Endothelial cell of umbilical vein (primary cell): Measurements from ENCODE around the gene AUTS2. TPM values are rescaled to one million over a fixed set of nuclear protein-coding genes. Genes with fewer than 3 reads are reported as not detected.

Source experiments
- BruUV-seq: library from RNA; stranded (reverse); fragments of 400-500 nt; replicated peaks from 2 replicates; lab custom pipeline; 2021; lab: Mats Ljungman, UMichigan
- CTCF ChIA-PET: fragments of 300-600, 350-600 bp; sonication (Branson Sonifier 250); formaldehyde crosslinking; loops from one replicate; lab custom pipeline; 2021; ENCODE audit warnings: antibody characterized with exemption, inconsistent platforms; lab: Charles Lee
- POLR2A ChIA-PET: fragments of 300-600, 350-600 bp; sonication (Branson Sonifier 250); formaldehyde crosslinking; loops from one replicate; lab custom pipeline; 2021; ENCODE audit warnings: antibody characterized with exemption, inconsistent platforms; lab: Charles Lee
- DNase-seq: peaks from one replicate; pipeline ENCODE4 v3.0.0-alpha.2; 2011; ENCODE audit warnings: low read depth, low spot score
- FAIRE-seq: peaks from 2 replicates; lab custom pipeline; 2011; peaks lifted over from hg19 to GRCh38; lab: Jason Lieb, UNC
- H2AFZ ChIP-seq: 2 replicates; pipeline ENCODE4 v1.6.0; 2012; ENCODE audit warnings: low read depth, low read length, control low read depth, inconsistent platforms
- H3K27ac ChIP-seq: 2 replicates; pipeline ENCODE4 v1.5.1; 2011; ENCODE audit warnings: low read depth, mild to moderate bottlenecking, control low read depth, low read length, moderate library complexity; ENCODE audit not compliant: insufficient read depth
- H3K27me3 ChIP-seq, 2 experiments: 2 replicates each; pipeline versions ENCODE4 v1.6.0 to v1.6.1; 2011; ENCODE audit warnings: low read length in 2 of 2, mixed read lengths in 1 of 2; ENCODE audit not compliant: control insufficient read depth in 2 of 2, insufficient read depth in 2 of 2
- H3K36me3 ChIP-seq, 2 experiments: 2 replicates in 1 of 2; 3 replicates in 1 of 2; pipeline ENCODE4 v1.5.1; 2011; ENCODE audit warnings: low read length in 2 of 2, mild to moderate bottlenecking in 1 of 2, moderate library complexity in 1 of 2; ENCODE audit not compliant: control insufficient read depth in 2 of 2, insufficient read depth in 2 of 2; ENCODE audit errors: extremely low read depth in 1 of 2
- H3K4me1 ChIP-seq: 3 replicates; pipeline ENCODE4 v1.5.1; 2011; ENCODE audit warnings: mild to moderate bottlenecking, low read length; ENCODE audit not compliant: control insufficient read depth, insufficient read depth; ENCODE audit errors: extremely low read depth
- H3K4me2 ChIP-seq: 2 replicates; pipeline ENCODE4 v1.6.1; 2011; ENCODE audit warnings: low read length, control low read depth, mixed read lengths; ENCODE audit not compliant: insufficient read depth
- H3K4me3 ChIP-seq, 3 experiments: fragments of 200-600 bp in 1 of 3; sonication (generic), shearing (Covaris generic) in 1 of 3; replicated peaks in 1 of 3; 2 replicates each; pipeline ENCODE4 v1.5.1; 2011 to 2016; ENCODE audit warnings: control low read depth in 3 of 3, low read length in 3 of 3, mild to moderate bottlenecking in 2 of 3, inconsistent platforms in 1 of 3, low read depth in 1 of 3, moderate library complexity in 1 of 3; ENCODE audit not compliant: insufficient read depth in 1 of 3
- H3K79me2 ChIP-seq: 2 replicates; pipeline ENCODE4 v1.6.0; 2012; ENCODE audit warnings: low read length, inconsistent platforms; ENCODE audit not compliant: control insufficient read depth, insufficient read depth
- H3K9ac ChIP-seq: replicated peaks from 2 replicates; pipeline ENCODE3; 2011; ENCODE audit warnings: low read length, control low read depth; ENCODE audit not compliant: insufficient read depth; ENCODE audit errors: extremely low read depth
- H3K9me1 ChIP-seq: replicated peaks from 3 replicates; pipeline ENCODE4 v1.6.0; 2011; ENCODE audit warnings: mild to moderate bottlenecking, low read length; ENCODE audit not compliant: control insufficient read depth, insufficient read depth; ENCODE audit errors: extremely low read depth
- H3K9me3 ChIP-seq: replicated peaks from 2 replicates; pipeline ENCODE4 v1.5.1; 2012; ENCODE audit warnings: low read length, inconsistent platforms; ENCODE audit not compliant: control insufficient read depth, insufficient read depth
- H4K20me1 ChIP-seq: replicated peaks from 2 replicates; pipeline ENCODE3; 2011; ENCODE audit warnings: mild to moderate bottlenecking, low read length; ENCODE audit not compliant: control insufficient read depth, insufficient read depth; ENCODE audit errors: extremely low read depth
- EZH2 ChIP-seq: IDR thresholded peaks from 2 replicates; pipeline ENCODE4 v1.6.1; 2012; ENCODE audit warnings: borderline replicate concordance, low read depth, mild to moderate bottlenecking, moderate library complexity, low read length, inconsistent platforms; ENCODE audit not compliant: severe bottlenecking
- FOS ChIP-seq: IDR thresholded peaks from 2 replicates; pipeline ENCODE4 v1.6.1; 2011; ENCODE audit warnings: mild to moderate bottlenecking, low read length, moderate library complexity, borderline replicate concordance; ENCODE audit not compliant: insufficient read depth
- GATA2 ChIP-seq: IDR thresholded peaks from 2 replicates; pipeline ENCODE4 v1.7.0; 2011; ENCODE audit warnings: low read depth, mild to moderate bottlenecking, moderate library complexity, mixed read lengths, low read length; ENCODE audit not compliant: insufficient read length, insufficient read depth
- JUN ChIP-seq: IDR thresholded peaks from 2 replicates; pipeline ENCODE4 v1.6.1; 2011; ENCODE audit warnings: borderline replicate concordance, low read depth; ENCODE audit not compliant: insufficient read length, insufficient read depth
- MYC ChIP-seq: IDR thresholded peaks from one replicate; pipeline ENCODE4 v1.6.1; 2011; ENCODE audit warnings: mild to moderate bottlenecking, low read depth, low read length
- POLR2A ChIP-seq: IDR thresholded peaks from 2 replicates; pipeline ENCODE4 v1.6.1; 2012; ENCODE audit warnings: low read depth, mild to moderate bottlenecking, control low read depth, low read length
- POLR2AphosphoS5 ChIP-seq: IDR thresholded peaks from 2 replicates; pipeline ENCODE4 v1.6.1; 2012; ENCODE audit warnings: low read depth, mild to moderate bottlenecking, control low read depth, low read length, moderate library complexity; ENCODE audit not compliant: insufficient read depth
- dilution Hi-C: fragments of 300-500 bp; cut with MboI; formaldehyde crosslinking; loops from one replicate; pipeline ENCODE4 v1.15.0; 2019; ENCODE audit warnings: low sequenced_read_pairs; ENCODE audit not compliant: extremely low pct_ligation_motif_present
- intact Hi-C: fragments of 100-400 bp; cut with micrococcal nuclease; formaldehyde crosslinking; loops from one replicate; pipeline ENCODE4 v1.10.0; 2022
- polyA plus RNA-seq, 4 experiments: library from polyadenylated mRNA; depleted of rRNA in 3 of 4; stranded (reverse) in 3 of 4; unstranded in 1 of 4; fragments of >200 nt; gene quantifications; 2 replicates each; pipeline versions ENCODE4 v1.2.1 to v1.2.3, GENCODE V29; 2011 to 2012; ENCODE audit warnings: missing spikeins in 1 of 4
- total RNA-seq: library from RNA; stranded (reverse); gene quantifications from 2 replicates; pipeline ENCODE4 v1.2.3, GENCODE V29; 2021
- TF ChIP-seq, protein P1 (sequence below): IDR thresholded peaks from 2 replicates; pipeline ENCODE4 v1.6.1; 2011; ENCODE audit not compliant: insufficient read depth, insufficient read length
- TF ChIP-seq, protein P2 (sequence below), 2 donors: IDR thresholded peaks; 1 replicate in 1 of 2; 2 replicates in 1 of 2; pipeline ENCODE4 v1.5.1; 2011; ENCODE audit warnings: low read length in 2 of 2, mild to moderate bottlenecking in 2 of 2, moderate library complexity in 2 of 2, control low read depth in 1 of 2, inconsistent platforms in 1 of 2, low read depth in 1 of 2; ENCODE audit not compliant: insufficient read depth in 1 of 2; ENCODE audit errors: extremely low read depth in 1 of 2

The AUTS2 gene
- total and polyA plus RNA-seq, 2 donors (not counting 3 experiments of a cell fraction or from before 2014, with no cell fraction given) = 0.59 to 8.0 TPM

GRCh38 chr7:69957661-69958060 lies 359.4 kb downstream of the AUTS2 start:
- dilution Hi-C loops (no loop called here), intact Hi-C loops (no loop called here)
- no TSS peak for BruUV-seq
- Histone ChIP-seq H3K4me2 (no peak overlapping the region), H3K36me3 (no peaks in the 10 kb centered on the region), H3K9ac (no peak overlapping the region), H3K4me3 (no peak overlapping the region), H3K4me1 (no peaks in the 10 kb centered on the region), H3K9me1 (no peaks in the 10 kb centered on the region), H3K27me3 (no peaks in the 10 kb centered on the region), H3K79me2 (no peaks in the 10 kb centered on the region), H3K27ac (no peak overlapping the region), H2AFZ (no peak overlapping the region), H3K9me3 (peaks cover 3% of the 10 kb centered on the region), H4K20me1 (no peaks in the 10 kb centered on the region)
- CTCF ChIA-PET = no interaction called here
- no peak for FAIRE-seq
- POLR2A ChIA-PET = no interaction called here
- TF ChIP-seq, protein P1, sequence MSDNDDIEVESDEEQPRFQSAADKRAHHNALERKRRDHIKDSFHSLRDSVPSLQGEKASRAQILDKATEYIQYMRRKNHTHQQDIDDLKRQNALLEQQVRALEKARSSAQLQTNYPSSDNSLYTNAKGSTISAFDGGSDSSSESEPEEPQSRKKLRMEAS = no peak
- TF ChIP-seq POLR2AphosphoS5 = no peak
- no peak for TF ChIP-seq POLR2A
- TF ChIP-seq, protein P2, sequence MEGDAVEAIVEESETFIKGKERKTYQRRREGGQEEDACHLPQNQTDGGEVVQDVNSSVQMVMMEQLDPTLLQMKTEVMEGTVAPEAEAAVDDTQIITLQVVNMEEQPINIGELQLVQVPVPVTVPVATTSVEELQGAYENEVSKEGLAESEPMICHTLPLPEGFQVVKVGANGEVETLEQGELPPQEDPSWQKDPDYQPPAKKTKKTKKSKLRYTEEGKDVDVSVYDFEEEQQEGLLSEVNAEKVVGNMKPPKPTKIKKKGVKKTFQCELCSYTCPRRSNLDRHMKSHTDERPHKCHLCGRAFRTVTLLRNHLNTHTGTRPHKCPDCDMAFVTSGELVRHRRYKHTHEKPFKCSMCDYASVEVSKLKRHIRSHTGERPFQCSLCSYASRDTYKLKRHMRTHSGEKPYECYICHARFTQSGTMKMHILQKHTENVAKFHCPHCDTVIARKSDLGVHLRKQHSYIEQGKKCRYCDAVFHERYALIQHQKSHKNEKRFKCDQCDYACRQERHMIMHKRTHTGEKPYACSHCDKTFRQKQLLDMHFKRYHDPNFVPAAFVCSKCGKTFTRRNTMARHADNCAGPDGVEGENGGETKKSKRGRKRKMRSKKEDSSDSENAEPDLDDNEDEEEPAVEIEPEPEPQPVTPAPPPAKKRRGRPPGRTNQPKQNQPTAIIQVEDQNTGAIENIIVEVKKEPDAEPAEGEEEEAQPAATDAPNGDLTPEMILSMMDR (IDR thresholded peaks at IDR 0.05; ENCODE audit: extremely low read depth in 1 of 2, insufficient read depth in 1 of 2, low read depth in 1 of 2, low read length in 2 of 2) = no peak
- no peak for TF ChIP-seq GATA2
- TF ChIP-seq MYC = no peak
- no peak for TF ChIP-seq EZH2
- no peak for TF ChIP-seq FOS
- TF ChIP-seq JUN = no peak
- DNase-seq = no peak
